Astrocyte (in vitro differentiated cells and primary cell): ENCODE results near the gene COQ5. TPM values are rescaled to one million over a fixed set of nuclear protein-coding genes. Genes with fewer than 3 reads are reported as not detected.

Experiments
- DNase-seq: peaks from one replicate; pipeline ENCODE4 v3.0.0-alpha.2; 2010; ENCODE audit warnings: low read depth
- FAIRE-seq: peaks from 2 replicates; lab custom pipeline; 2011; peaks lifted over from hg19 to GRCh38; lab: Jason Lieb, UNC
- H2AFZ ChIP-seq: 2 replicates; pipeline ENCODE4 v1.6.0; 2012; ENCODE audit warnings: low read depth, low read length, inconsistent platforms
- H3K27ac ChIP-seq: 2 replicates; pipeline ENCODE4 v1.5.1; 2011; ENCODE audit warnings: low read depth, low read length, inconsistent platforms
- H3K27me3 ChIP-seq: 2 replicates; pipeline ENCODE4 v1.6.0; 2011; ENCODE audit warnings: low read length, inconsistent platforms; ENCODE audit not compliant: insufficient read depth
- H3K36me3 ChIP-seq: 2 replicates; pipeline ENCODE4 v1.5.1; 2011; ENCODE audit warnings: low read length, inconsistent platforms; ENCODE audit not compliant: insufficient read depth
- H3K4me1 ChIP-seq: 2 replicates; pipeline ENCODE4 v1.5.1; 2011; ENCODE audit warnings: low read length, inconsistent platforms; ENCODE audit not compliant: insufficient read depth
- H3K4me2 ChIP-seq: 2 replicates; pipeline ENCODE4 v1.6.0; 2012; ENCODE audit warnings: low read length, inconsistent platforms
- H3K4me3 ChIP-seq: 2 replicates; pipeline ENCODE4 v1.5.1; 2011; ENCODE audit warnings: low read depth, mild to moderate bottlenecking, low read length, inconsistent platforms; ENCODE audit not compliant: insufficient read depth
- H3K79me2 ChIP-seq: 2 replicates; pipeline ENCODE4 v1.6.0; 2012; ENCODE audit warnings: mild to moderate bottlenecking, low read length, inconsistent platforms; ENCODE audit not compliant: insufficient read depth
- H3K9ac ChIP-seq: 2 replicates; pipeline ENCODE4 v1.6.0; 2012; ENCODE audit warnings: mild to moderate bottlenecking, low read length, inconsistent platforms
- H3K9me3 ChIP-seq: 2 replicates; pipeline ENCODE4 v1.5.1; 2012; ENCODE audit warnings: low read depth, mild to moderate bottlenecking, low read length, inconsistent platforms; ENCODE audit not compliant: insufficient read depth
- H4K20me1 ChIP-seq: 2 replicates; pipeline ENCODE4 v1.6.0; 2012; ENCODE audit warnings: low read length, inconsistent platforms; ENCODE audit not compliant: insufficient read depth
- H3K27ac Mint-ChIP-seq: one replicate; pipeline ENCODE4 v1.8.0; 2021; ENCODE audit warnings: mild to moderate bottlenecking, mixed read lengths; ENCODE audit not compliant: unreplicated experiment
- H3K27me3 Mint-ChIP-seq: one replicate; pipeline ENCODE4 v1.8.0; 2021; ENCODE audit warnings: low read depth, mixed read lengths; ENCODE audit not compliant: unreplicated experiment
- H3K36me3 Mint-ChIP-seq: one replicate; pipeline ENCODE4 v1.8.0; 2021; ENCODE audit warnings: low read depth, mixed read lengths; ENCODE audit not compliant: unreplicated experiment
- H3K4me1 Mint-ChIP-seq: one replicate; pipeline ENCODE4 v1.8.0; 2021; ENCODE audit warnings: low read depth, mixed read lengths; ENCODE audit not compliant: unreplicated experiment
- H3K4me3 Mint-ChIP-seq: one replicate; pipeline ENCODE4 v1.8.0; 2021; ENCODE audit warnings: mild to moderate bottlenecking, moderate library complexity, mixed read lengths; ENCODE audit not compliant: unreplicated experiment
- H3K9me3 Mint-ChIP-seq: one replicate; pipeline ENCODE4 v1.8.0; 2021; ENCODE audit warnings: mild to moderate bottlenecking, mixed read lengths; ENCODE audit not compliant: unreplicated experiment
- CTCF ChIP-seq: IDR thresholded peaks from 2 replicates; pipeline ENCODE4 v1.5.1; 2011; ENCODE audit warnings: low read depth, mild to moderate bottlenecking, inconsistent platforms, low read length, moderate library complexity; ENCODE audit not compliant: insufficient read depth
- EZH2 ChIP-seq: IDR thresholded peaks from 2 replicates; pipeline ENCODE4 v1.6.1; 2012; ENCODE audit warnings: mild to moderate bottlenecking, low read length, inconsistent platforms; ENCODE audit not compliant: insufficient read depth
- total RNA-seq: library from RNA; stranded (reverse); gene quantifications from 2 replicates; pipeline ENCODE4 v1.2.1, GENCODE V29; 2021

COQ5 gene
- total RNA-seq, 1 donor from 2014 or later, result 23.4 TPM

- H3K27ac ChIP-seq, result no peak overlapping the region
- peak overlapping the region; percentile 98 for H3K4me3 Mint-ChIP-seq
- no peak overlapping the region for H2AFZ ChIP-seq
- peaks cover 9% of the 10 kb centered on the region for H3K36me3 Mint-ChIP-seq
- TF ChIP-seq CTCF (no peak), EZH2 (no peak)
- H3K27ac Mint-ChIP-seq, result no peak overlapping the region
- no peak for FAIRE-seq
- peaks cover 38% of the 10 kb centered on the region for H3K79me2 ChIP-seq
- H3K4me2 ChIP-seq, result peak overlapping the region; percentile 93
- peaks cover 6% of the 10 kb centered on the region for H3K36me3 ChIP-seq
- H3K4me1 Mint-ChIP-seq, result peaks cover 16% of the 10 kb centered on the region
- H3K27me3 ChIP-seq, result no peaks in the 10 kb centered on the region
- H4K20me1 ChIP-seq, result peaks cover 30% of the 10 kb centered on the region
- DNase-seq, result peak; percentile 22
- peaks cover 21% of the 10 kb centered on the region for H3K4me1 ChIP-seq
- peak overlapping the region; percentile 88 for H3K9ac ChIP-seq
- H3K27me3 Mint-ChIP-seq, result no peaks in the 10 kb centered on the region
- H3K9me3 ChIP-seq, result no peaks in the 10 kb centered on the region
- no peaks in the 10 kb centered on the region for H3K9me3 Mint-ChIP-seq
- H3K4me3 ChIP-seq, result peak overlapping the region; percentile 99
These were observed 31.3 kb downstream of the COQ5 start for GRCh38 chr12:120497524-120498150.

- H2AFZ ChIP-seq, result no peak overlapping the region
- FAIRE-seq (no peak), DNase-seq (peak; percentile 38)
- no peaks in the 10 kb centered on the region for H3K27me3 Mint-ChIP-seq
- peaks cover 6% of the 10 kb centered on the region for H3K36me3 ChIP-seq
- peaks cover 21% of the 10 kb centered on the region for H3K4me1 ChIP-seq
- no peaks in the 10 kb centered on the region for H3K9me3 Mint-ChIP-seq
- H3K4me2 ChIP-seq, result peak overlapping the region; percentile 93
- H3K4me1 Mint-ChIP-seq, result peaks cover 16% of the 10 kb centered on the region
- peak overlapping the region; percentile 58 for H3K27ac Mint-ChIP-seq
- H4K20me1 ChIP-seq, result peaks cover 30% of the 10 kb centered on the region
- H3K4me3 Mint-ChIP-seq, result peak overlapping the region; percentile 98
- peak overlapping the region; percentile 88 for H3K9ac ChIP-seq
- H3K79me2 ChIP-seq, result peaks cover 38% of the 10 kb centered on the region
- no peaks in the 10 kb centered on the region for H3K27me3 ChIP-seq
- TF ChIP-seq EZH2 (no peak), CTCF (no peak)
- peak overlapping the region; percentile 99 for H3K4me3 ChIP-seq
- H3K27ac ChIP-seq, result peak overlapping the region; percentile 65
- H3K36me3 Mint-ChIP-seq, result peaks cover 9% of the 10 kb centered on the region
- H3K9me3 ChIP-seq, result no peaks in the 10 kb centered on the region
These were observed 32.3 kb downstream of the COQ5 start for GRCh38 chr12:120496413-120497340.
